NCI-H1417 (cell line): ENCODE data around the gene IL5RA.

Source experiments
- DNase-seq, 3 experiments: peaks; one replicate each; lab custom pipeline; 2025; lab: John Stamatoyannopoulos, UW

The IL5RA gene

DNA sequence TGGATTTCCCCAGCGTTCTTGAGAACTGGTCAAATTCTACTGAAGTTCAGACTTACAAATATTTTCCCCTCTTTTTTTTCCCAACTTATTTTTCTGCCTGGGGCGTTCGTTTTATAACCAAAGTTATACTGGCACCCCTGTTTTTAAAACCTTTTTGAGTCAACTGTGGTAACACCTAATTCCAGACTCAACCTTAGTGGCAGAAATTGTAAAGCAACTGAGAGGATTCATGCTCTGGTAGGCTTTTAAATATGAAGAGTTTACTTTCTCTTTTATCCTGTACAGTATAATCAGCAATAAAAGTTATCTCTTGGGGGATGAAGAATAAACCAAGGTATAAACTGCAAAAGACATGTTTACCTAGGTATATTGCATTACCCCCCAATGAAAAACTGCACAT, 2.3 kb downstream of the IL5RA start:
- no peak for DNase-seq

DNA sequence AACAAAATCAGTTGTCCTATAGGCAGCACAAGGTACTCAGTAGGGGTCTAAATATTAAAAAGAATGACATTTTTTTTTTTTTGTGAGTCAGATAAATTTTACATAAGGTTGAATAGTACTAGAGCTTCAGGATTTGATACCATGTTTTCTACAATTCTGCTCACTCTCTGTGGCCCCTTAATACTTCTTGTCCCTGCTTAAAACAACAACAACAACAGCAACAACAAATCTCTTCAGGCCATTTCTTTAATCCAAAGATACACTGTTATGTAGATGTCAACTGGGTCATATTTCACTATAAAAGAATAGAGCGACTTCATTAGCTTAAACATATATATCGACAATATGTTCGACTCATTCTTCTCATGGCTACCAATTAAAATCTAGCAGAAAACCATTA, 3.0 kb downstream of the IL5RA start:
- no peak for DNase-seq

DNA sequence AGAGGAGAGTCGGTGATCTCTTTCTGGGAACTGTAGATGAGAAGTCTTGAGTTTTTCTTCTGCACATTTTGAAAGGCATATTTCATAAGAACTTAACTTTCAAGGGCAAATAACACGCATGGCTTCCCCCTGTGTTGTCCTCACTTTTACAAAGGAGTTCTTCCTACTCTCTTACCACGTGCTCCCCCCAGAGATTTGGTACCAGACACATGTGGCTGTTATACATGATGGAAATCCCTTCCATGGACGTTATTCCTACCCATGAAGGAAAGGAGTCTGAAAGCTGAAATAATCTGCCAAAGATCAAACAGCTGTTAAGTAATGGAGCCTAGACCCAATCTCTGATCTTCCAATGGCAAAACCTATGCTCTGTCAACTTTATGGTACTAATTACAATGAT, 4.4 kb downstream of the IL5RA start:
- DNase-seq = no peak

DNA sequence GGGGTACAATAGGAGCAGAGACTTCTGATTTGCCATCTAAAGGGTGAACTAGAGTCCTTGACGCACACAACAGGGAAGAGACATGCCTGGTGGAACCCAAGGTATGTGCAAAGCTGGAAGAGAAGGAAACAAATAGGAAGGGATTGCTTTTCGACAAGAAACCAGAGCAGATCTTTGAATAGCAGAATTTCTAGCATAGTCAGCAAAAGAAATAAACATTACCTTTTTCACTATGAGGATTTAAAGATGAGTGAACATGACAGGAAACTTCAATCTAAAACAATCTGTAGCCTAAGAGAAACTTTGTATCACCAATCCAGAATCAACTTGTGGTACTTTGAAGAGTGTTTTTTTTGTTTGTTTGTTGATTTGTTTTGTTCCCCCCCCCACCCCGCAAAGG, 4.9 kb downstream of the IL5RA start:
- no peak for DNase-seq

DNA sequence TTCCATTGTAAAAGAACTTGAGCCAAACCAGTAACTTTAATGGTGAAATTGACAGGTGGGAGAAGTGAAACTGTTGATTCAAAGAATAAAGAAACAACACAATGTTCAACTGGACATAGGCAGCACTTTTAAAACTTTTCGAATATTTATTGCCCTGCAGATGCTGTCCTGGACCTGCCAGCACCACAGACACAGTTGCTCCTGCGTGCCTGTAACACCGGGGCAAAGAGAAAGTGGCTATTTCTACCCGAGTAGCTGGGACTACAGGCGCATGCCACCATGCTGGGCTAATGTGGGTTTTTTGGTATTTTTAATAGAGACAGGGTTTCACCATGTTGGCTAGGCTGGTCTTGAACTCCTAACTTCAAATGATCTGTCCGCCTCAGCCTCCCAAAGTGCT, 7.4 kb downstream of the IL5RA start:
- DNase-seq = no peak

DNA sequence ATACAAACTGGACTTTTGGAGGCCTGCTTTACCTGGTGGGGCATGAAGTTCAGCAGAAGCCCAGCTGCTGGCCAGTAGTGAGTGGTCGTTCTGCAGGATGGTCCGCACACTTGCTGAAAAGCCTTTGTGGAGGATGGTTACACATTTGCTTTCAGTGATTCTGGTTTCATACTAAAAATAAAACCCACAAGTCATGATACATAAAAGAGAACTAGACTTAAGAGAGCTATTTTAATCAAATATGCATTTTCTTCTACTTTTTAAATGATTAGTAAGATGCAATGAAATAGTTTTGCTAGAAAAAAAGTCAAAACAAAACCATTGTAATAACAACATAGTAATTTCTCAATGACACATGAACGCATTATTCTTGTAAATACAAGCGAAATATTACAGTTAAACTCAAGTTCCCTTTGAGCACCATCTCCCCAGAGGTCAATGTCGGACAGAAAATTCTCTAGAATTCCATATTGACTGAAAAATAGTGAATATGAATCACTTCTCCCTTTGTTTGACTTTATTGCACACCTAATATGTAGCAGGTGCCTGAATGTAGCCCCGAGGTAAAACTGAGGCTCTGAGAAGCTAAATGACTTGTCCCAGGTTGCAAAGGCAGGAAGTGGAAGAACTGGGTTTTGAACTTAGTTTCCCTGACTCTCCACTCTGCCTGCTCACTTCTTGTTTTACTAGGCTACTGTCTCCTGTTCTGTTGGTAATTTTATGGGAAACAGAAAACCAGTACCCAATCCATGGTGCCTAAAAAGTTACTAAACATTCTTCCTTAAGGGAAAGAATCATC, 8.3 kb downstream of the IL5RA start:
- no peak for DNase-seq

DNA sequence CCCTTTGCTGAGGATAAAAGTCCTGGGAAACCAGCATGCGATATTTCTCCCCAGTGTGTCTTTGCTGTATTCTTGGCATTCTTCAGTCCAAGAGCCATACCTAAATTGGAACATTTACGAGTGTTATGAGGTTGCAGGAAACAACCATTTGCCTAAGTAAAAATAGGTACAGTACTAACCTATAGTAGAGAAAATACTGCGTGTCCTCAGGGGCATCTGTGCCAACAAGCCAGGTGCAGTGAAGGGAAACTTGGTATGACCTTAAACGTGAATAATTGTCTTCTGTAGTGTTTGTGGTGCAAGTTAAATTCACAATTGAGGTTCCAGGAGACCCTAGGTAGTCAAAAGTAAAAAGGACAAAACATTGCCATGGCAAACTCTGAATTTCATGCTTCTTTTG, 12.2 kb downstream of the IL5RA start:
- no peak for DNase-seq

DNA sequence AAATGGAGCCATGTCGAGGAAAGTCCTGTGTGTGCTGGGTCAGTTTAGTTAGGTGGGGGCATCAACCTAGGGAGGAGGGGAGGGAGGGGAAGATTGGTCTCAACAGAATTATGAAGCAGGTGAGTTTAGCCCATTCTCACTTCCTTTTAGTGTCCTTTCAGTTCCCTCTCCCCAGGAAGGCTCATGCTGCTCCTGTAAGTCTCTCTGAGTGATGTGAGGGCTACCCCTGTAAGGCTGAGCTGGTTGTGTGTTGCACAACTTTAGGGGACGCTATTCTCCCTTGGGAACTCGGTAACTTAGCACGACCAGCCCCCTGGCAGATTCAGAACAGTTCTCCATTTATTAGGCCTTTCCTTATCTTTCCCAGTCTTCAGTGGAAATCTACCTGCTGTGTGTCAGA, 21.2 kb downstream of the IL5RA start:
- DNase-seq = no peak

DNA sequence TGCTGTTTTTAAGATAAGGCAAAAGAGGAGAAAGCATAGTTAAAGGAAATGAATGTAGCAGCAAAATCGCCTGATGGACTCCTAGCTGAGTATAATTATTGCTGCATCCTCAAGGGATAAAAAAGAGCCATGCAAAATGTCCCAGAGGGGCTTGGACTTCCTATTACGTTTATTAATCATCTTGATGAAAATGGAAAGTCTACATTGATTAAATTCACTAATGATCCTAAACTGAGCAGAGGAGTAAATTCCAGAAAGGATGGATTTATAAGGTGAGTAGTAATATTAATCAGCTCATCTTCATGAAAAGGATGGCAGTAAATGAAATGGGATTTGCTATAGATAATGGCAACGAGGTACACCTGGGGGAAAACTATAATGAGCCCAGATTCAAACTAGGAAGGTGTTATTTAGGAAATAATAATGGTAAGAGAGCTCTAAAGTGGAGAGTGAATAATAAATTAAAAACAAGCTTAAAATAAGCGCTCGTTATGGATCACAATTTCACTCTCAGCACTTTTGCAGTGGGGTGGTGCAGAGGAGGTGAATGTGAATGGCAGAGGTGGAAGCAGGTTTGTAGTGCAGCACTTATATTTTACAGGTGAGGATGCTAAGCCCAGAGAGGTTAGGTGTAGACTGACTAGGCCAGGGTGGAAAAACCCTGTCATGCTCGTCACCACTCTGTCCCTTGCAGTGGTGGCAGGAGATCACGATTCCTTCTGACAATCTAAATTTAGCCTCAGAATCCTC, 22.3 kb downstream of the IL5RA start:
- peak in 1 of 3 experiments; percentile 9 for DNase-seq

DNA sequence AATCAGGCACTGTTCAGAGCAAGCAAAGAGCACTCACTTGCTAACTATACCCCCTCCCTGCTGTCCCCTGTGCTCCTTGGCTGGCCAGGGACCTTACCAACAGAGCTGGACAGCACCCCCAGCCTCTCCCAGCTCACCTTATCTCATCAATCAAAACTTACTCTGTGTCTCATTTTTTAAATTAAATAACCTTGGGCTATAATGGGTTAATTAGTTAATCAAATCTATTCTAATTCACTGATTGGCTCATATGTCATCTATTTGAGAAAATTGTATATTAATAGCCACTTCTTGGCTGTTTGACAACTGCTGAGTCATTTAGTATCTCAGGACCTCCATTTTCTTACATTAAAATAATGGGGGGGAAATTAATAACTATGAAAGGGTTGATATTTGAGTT, 22.9 kb downstream of the IL5RA start:
- peak in 1 of 3 experiments; percentile 16 for DNase-seq

DNA sequence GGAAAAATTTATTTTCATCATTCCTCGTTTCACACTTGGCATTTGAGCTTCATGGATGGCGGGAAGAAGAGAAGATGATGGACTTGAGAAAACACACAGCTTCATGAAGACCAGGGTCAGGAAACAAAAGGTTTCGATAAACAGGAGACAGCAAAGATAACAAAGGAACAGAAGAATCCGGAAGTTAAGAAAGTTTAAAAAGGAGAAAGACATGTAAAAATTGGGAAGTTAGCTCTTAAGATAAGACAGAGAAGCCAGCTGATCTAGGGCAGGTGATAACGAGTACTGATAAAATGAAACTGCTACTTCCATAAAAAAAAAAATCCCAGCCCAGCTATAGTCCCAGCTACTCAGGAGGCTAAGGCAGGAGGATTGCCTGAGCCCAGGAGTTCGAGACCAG, 23.9 kb downstream of the IL5RA start:
- DNase-seq = no peak

DNA sequence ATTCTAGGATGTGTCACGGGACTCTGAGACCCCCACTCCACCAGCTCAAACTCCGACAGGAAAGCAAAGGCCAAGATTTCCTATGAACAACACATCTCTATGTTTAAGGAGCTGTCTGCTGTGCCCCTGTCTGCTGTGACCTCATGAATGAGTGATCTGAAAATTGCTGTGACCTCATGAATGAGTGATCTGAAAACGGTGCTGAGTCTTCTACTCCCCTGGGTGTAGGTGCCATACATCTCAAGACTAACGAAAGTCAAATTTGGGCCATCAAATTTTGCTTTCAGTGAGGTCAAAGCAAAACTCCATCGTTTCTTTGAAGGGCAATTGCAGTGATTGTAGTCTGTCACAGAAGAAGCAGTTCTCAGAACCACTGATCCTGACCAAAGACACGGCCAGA, 24.4 kb downstream of the IL5RA start:
- no peak for DNase-seq

DNA sequence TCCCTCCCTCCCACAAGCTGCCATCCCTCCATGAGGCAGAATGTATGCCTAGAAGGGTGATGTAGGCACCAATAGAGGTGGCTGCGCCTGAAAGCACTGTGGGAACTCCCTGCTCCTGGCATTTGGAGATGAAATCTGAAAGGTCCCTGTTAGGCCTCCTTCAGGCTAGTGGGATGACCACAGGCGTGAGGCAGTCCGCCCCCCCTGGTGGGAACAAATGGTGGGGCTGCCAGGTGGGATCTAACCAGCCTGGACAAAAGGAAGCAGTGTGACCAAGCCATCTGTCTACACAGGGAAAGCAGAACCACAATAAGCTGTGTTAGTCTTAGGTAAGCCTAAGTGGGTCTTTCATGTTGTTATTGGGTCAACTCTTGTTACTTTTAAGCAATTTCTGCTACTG, 25.3 kb downstream of the IL5RA start:
- DNase-seq = no peak

DNA sequence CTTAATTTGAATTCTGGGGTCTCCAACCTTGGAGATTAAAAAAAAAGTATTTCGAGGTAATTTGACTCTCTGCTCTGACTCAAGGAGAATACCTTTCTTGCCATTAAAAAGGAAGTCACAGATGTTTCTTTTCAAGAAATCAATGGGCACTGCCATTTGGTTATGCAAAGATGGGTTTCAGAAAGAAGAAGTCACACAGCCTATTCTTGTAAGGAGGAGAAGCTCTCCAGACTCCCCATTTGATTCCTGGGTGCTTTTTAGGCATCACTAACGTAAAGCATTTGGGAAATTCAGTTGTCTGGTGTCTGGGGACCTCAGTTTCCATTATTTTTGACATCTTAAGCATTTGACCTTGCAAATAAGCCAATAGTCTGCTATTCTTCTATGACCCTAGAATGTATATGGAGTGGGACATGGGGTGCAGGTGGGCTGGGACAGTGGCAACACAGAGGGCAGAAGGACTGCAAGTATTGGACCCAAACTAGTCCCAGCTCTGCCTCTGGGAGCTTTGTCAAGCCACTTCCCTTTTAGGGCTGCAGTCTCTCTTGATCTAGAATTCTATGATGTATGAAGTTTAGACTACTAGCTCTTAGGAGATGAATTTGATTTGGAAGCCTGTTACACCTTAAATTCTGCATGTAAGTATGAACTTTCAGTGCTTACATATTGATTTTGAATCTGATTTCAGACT, 27.8 kb downstream of the IL5RA start:
- DNase-seq = no peak

DNA sequence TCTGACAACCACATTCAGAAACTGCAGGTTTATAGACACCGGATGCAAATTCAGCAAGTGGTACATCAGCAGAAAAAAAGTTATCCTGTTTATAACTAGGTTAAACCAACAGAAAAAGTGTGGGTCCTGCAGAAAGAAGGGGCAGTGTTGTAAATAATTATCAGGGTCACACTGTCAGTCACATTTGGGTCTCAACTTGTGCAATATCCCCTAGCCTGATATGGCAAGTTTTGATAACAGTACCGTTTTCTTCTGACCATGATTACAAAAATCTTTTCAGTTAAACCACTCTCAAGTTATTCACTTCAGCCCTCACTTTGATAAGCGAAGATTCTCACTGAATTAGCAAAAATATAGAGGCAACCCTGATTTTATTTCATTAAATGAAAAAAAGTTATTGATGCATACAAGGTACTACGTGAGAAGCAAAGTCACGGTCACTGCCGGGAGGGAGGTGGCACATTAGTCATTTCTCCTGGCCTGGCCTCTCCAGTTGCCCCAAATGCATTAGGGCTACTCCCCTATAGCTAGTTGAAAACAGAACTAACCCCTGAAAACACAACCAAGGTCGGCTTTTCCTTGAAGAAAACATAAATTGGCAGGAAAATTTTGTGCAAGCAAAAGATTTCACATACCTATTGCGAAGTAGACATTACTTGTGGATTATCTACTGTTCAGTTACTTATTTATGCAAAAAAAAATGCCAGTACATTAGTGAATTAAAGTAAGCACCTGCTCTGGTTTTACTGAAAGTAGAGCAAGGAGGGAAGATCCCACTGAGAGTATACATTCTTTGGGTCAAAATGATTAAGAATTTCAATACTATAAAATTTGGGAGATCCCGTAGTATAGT, 28.6 kb downstream of the IL5RA start:
- DNase-seq = no peak

DNA sequence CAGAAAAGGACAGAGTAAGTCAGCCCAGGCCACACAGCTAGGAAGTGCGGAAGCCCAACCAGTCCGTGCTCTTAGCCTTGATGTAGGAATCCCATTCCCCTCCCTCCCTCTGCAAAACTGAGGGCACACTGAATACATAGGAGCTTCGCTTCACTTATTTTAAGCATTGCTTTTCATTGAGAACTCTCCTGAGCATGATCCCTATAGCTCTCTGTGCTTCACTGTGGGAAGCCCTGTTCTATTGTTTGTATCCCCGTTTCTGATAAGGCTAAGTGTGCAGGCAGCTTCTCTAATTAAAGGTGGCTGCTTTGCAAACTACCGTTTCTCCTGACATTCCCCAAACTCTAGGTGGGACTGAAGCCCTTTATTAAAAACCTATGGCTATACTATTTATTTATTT, 29.9 kb downstream of the IL5RA start:
- peak in 1 of 3 experiments; percentile 27 for DNase-seq

DNA sequence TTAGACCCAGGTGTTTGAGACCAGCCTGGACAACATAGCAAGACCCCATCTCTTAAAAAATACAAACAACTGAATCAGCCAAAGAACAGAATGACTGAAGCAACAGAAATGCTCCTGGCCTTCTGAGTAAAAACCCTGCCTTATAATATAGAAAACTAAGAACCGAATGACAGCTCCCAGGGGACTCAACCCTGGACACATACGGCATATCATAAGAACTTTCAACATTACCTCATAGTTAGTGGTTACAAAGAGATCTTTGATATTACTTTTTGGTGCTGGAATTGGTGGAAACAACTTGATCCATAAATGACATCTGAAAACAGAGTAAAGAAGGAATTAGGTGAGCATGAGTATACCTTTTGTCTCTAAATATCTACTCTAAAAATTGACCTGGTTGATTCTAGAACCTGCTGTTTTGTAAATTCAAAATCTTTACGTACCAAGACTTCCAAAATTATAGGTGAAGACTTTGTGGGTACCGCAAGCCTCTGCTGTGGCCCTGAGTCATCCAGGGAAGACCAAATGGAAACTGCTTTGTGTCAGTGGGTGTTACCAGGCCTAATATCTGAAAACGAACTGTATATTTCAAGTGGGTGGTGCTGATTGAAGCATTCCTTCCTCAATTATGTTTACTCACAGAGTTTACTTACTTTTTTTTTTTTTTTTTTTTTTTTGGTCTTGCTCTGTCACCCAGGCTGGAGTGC, 35.5 kb downstream of the IL5RA start:
- DNase-seq = no peak

DNA sequence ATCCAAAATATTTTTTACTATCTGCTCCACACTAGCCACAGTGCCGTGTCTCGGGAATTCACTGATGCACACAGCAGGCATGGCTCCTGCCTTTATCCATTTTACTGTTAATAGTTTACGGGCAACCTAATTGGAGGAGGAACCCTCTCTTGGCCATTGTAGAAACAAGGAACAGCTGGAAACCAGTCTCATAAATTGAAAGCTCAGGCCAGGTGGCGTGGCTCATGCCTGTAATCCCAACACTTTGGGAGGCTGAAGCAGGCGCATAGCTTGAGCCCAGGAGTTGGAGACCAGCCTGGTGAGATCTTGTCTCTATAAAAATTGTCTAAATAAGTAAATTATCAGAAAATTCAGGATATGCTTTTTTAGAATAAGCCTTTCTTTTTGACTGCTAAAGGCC, 39.0 kb downstream of the IL5RA start:
- peak in 1 of 3 experiments; percentile 41 for DNase-seq

DNA sequence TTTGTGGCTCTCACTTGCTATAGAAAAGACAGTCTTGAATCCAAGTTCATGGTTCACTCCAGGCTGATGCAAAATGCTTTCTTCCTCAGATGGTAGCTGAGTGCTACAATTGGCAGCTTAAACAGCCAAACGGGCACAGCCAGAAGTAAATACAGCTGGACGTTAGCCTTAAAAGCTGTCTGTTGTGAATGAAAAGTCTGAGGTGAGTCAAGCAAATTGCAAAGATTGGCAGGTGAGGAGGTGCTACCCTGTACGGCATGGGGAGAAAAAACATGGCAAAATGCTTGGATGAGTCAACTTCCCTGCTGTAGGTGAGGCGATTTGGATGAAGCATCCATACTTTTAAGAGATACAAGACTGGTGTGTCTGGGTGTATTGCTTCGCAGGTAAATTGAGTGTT, 40.5 kb downstream of the IL5RA start:
- DNase-seq = peak in 2 of 3 experiments; percentile 16 to 57

DNA sequence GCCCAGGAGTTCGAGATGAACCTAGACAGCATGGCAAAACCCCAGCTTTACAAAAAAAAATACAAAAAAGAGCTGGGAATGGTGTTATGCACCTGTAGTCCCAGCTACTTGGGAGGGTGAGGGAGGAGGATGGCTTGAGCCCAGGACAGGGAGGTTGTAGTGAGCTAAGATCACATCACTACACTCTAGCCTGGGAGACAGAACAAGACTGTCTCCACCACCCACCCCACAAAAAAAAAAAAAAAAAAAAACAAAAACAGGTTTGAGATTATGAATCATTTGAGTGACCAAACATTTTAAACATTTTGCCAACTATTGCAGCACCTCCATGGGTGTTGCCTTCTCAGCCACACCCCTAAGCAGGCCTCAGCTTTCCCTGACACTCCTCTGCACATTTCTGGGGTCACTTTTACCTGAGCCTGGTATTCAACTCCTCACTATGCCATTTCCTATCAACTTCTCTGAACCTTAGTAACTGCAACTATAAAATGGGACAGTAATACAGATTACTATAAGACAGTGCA, 41.8 kb downstream of the IL5RA start:
- no peak for DNase-seq

DNA sequence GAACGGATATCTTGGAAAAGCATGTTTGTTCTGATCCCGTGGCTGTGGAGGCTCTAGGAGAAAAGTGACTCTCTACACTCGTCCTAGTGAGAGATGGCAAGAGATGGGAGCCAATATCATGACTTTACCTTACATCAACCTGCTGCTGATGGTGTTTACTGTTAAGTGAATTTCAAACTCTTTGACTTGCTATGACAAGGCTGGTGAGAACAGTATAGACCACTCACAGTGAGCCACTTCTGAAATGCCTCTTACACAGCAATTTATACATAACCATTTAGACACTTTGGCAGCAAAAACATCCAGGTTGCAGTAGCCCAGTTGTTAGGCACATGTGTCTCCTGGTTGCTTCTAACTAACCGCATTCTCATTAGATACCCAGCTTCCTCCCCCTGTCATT, 43.3 kb downstream of the IL5RA start:
- no peak for DNase-seq
